Activated CD4-positive, CD25-positive, alpha-beta regulatory T cell (primary cell): Measurements from ENCODE around the gene OAS1.

Source experiments
- DNase-seq, 4 experiments: peaks; one replicate each; lab custom pipeline; 2025; lab: John Stamatoyannopoulos, UW

The OAS1 gene

DNA sequence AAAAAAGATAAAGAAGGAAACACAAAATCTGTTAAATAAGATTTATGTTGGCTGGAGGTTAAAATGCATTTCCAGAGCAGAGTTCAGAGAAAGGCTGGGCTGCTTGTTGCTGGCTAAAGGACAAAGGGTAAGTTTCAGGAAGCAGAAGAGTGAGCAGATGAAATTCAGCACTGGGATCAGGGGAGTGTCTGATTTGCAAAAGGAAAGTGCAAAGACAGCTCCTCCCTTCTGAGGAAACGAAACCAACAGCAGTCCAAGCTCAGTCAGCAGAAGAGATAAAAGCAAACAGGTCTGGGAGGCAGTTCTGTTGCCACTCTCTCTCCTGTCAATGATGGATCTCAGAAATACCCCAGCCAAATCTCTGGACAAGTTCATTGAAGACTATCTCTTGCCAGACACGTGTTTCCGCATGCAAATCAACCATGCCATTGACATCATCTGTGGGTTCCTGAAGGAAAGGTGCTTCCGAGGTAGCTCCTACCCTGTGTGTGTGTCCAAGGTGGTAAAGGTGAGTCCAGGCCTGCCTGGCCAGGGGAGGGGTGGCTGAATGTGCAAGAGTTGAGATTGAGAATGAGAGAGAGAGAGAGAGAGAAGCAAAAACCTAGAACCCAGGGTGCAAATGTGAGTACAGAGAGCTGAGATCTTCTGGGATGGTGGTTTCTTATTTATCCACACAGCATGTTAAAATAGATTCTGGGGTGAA lies at the start of gene OAS1:
OAS1 (plus strand) TSS at position 251 of the 703 bp plus-strand sequence; CDS start at position 329, 78 bp downstream.
- DNase-seq, result peak in 1 of 4 experiments; percentile 37

GRCh38 chr12:112859291-112859690 lies 47.5 kb upstream of the OAS1 start:
- DNase-seq, result no peak

DNA sequence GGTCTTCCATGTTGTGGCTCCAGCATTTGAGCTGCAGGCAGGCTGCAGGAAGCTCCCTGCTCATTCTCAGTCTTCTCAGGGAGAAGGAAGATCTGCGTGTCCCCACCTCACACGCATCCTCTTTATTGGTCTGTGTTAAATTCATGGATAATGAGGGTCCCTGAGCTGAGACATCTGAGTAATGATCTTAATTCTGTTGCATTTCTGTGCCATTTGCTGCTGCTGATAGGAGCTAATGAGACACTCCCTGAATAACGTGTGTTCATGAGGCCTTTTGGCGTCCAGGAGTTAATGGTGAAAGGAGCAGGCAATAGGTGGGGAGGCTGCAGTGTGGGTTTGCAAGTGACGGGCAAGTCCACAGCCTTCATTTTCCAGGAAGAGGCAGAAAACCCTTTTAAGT lies 46.6 kb upstream of the OAS1 start:
- DNase-seq, result no peak

GRCh38 chr12:112861284-112861683 lies 45.5 kb upstream of the OAS1 start:
- DNase-seq, result no peak

DNA sequence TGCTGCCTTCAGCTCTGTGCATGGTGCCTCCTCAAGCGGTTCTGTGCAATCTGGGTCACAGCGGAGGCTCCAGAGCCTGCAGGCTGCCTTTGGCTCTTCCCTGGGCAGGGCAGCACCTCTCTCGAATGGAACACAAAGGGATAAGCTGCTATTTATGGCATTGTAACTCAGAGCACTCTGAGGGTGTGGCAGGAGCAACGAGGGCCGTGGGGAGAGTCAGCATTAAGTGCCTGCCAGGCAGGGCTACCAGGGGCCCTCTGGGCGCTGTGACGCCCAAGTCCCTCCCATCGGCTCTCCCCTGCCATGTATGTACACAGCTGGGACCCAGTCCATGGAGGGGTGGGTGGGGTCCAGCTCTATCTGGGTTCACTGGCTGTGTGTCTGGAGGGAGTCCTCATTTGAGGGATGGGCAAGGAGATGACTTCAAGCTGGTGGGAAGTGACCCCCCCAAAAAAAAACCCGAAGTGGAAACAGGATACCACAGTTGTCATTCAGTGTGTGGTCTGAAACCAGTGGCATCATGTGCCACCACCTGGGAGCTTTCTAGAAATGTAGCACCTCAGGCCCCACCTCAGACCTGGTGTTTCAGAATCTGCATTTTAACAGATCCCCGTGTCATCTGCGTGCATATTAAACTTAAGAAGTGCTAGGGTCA lies 44.0 kb upstream of the OAS1 start:
- DNase-seq, result no peak

- no peak for DNase-seq
Observed at GRCh38 chr12:112868459-112869041, 38.2 kb upstream of the OAS1 start.

DNA sequence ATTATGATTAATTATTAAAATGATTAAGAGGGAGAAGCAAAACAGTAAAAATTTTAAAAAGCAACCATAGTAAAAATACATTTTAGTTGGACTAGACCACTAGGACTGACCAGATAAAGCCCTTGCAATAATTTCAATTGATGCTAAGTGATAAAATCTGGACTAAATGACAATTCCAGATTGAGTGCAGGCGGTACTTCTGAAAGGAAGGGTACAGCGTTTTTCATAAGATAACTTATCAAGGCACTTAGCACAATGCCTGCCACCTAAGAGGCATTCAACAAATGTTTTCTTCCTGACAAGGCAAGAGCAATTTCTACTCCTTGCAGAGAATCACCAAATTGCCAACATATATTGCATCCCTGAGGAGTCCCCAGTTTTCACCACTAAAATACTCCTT lies 37.7 kb upstream of the OAS1 start:
- no peak for DNase-seq

DNA sequence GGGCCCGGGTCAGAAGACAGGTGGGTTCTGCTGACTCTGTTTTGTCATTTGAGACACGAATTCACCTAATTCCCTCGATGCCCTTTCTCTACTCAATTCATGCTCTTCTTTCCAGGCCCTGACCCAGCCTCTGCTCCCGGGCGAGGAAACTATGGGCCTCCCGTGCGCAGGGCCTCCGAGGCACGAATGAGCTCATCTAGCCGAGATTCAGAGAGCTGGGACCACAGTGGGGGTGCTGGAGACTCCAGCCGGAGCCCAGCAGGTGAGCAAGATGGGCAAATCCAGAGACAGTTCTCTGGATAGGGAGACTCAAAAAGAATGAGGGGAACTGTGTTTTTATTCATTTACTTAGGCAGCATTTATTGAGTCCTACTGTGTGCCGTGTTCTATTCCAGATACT lies 37.0 kb upstream of the OAS1 start:
- no peak for DNase-seq

DNA sequence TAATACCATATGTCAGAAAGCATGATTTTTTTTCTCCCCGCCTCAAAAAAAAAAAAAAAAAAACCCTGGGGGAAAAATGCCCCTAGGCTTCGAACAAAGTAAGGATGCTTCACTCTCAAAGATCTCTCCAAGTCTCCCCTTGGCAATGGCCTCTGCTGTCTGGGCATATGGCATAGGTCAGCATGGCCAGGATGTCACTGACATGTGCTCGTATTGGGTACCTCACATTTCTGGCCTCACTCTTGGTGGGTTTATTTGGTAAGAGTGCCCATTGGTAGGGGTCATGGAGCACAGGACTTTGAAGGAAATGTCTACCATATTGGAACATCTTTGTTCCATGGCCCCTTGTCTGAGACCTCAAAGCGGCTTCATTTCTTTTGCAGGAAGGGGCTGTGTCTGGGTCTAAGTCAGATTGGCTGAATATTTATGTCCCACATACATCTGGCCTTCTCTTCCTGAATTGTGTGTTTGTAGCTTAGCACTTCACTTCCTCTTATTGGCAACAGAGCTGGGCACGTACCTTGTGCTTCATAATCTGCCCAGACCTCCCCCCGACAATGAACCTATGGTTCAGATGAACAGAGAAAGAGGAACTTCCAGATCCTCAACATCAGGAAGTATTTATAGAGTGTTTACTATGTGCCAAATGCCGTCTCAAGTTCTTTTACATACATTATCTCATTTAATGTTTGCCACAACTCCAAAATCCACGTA lies 36.3 kb upstream of the OAS1 start:
- no peak for DNase-seq

- no peak for DNase-seq
Observed at GRCh38 chr12:112875608-112876007, 31.2 kb upstream of the OAS1 start.

GRCh38 chr12:112876506-112876905 lies 30.3 kb upstream of the OAS1 start:
- no peak for DNase-seq

- DNase-seq, result no peak
Observed at GRCh38 chr12:112877006-112877405, 29.8 kb upstream of the OAS1 start.

DNA sequence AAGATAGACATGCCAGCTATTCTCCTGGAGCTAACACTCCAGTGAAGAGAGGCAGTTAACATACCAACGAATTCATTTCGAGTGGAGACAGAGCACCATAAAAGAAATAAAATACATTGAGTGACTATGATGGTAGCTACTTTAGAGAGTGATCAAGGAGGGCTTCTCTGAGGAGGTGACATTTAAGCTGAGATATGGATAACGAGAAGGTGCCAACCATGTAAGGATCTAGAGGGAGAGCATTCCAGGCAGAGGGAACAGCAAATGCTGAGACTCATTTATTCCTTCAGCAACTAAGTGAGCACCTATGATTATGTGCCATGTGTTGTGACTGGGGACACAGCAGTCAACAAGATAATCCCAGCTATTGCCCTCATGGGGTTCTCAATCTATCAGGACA lies 28.3 kb upstream of the OAS1 start:
- DNase-seq, result no peak

DNA sequence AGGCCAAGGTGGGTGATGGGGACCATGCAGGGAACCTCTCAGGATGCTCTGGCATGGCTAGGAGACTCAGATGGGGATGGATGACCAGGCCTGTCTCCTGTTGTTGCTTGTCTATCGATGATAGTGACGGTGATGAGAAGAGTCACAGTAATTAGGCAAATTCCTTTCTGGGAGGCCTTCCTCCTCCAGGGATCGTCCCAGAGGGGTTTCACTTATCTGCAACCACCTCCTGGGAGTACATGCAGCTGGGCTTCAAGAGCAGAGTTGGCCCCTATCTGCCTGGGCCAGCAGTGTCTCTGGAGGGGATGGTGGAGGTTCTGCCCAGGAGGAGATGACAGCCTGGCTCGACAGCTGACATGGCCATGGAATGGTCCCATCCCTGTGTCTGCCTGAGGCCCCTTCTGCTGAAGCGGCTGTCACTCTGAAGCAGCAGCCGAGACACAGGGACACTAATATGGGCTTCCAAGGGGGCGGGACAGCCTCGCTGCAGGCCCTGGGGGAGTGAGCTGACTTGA lies 27.5 kb upstream of the OAS1 start:
- no peak for DNase-seq

- no peak for DNase-seq
Observed at GRCh38 chr12:112881602-112882001, 25.2 kb upstream of the OAS1 start.

DNA sequence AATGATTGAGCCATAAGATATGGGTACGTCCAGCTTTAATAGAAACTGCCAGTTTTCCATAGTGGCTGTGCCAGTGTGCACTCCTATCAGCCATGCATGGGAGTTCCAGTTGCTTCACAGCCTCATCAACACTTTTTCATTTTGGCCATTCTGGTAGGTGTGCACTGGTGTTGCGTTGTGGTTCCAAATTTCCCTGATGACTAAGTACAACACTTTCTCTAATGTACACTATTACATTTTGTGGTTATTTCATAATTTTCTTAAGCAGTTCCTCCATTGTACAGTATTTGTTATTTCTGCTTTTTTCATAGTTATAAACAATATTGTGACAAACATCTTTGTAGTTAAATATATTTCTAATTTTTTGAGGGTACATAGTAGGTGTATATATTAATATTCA lies 21.5 kb upstream of the OAS1 start:
- DNase-seq, result no peak

DNA sequence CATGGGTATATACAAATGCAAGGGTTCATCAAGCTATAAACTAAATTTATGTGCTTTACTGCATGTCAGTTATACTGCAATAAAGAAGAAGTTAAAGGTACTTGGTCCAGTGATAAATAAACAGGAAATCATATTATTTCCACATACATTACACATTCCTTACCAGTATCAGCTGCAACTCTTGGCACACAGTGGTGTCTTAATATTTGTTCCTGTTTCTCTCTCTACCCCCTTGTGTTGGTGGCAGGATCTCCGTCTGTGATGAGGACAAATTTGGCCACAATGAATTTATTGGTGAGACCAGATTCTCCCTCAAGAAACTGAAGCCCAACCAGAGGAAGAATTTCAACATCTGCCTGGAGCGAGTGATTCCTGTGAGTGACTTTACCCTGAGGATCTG lies 19.2 kb upstream of the OAS1 start:
- DNase-seq, result no peak

GRCh38 chr12:112891093-112892024 lies 15.4 kb upstream of the OAS1 start:
- no peak for DNase-seq

- DNase-seq, result no peak
Observed at GRCh38 chr12:112892856-112893255, 13.9 kb upstream of the OAS1 start.

- no peak for DNase-seq
Observed at GRCh38 chr12:112894128-112894527, 12.6 kb upstream of the OAS1 start.

DNA sequence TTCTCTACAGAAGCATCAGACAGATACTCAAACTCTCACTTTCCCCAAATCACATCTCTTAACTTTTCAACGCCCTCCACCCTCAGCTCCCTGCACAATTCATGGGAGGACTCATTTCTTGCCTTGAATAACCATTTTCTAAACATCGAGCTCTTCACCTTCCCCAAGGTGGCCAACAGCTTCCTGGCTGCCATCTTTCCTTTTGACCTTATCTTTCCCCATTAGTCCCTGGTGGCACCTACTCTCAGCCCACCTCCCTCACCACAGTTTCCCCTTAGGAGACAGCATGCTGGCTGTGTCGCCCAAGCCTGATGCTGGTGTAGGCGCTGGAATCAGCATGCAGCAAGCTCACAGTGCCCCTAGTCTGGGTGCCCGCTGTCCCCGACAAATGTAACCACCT lies 8.4 kb upstream of the OAS1 start:
- no peak for DNase-seq
